ENCODE results near the gene MYL11.

MYL11 gene

DNA sequence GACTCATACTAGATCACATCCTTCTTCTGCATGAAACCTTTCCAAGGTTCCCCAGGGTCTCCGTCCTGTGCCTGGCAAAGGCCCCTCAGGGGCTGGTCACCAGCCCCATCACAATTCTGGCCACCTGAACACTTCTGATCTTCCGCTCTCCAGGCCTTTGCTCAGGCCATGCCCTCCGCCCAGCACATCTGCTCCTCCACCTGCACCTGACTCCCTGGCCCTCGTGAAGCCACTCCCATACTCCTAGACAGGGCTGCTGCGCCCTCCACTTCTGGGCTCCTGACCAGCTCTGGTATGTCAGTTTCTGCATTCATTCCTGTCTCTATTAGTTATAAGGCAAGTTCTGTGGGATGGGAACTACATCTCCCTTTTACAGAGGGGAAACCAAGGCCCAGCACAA is 1.9 kb upstream of the MYL11 start:
- no peak for DNase-seq (ENCODE audit: low spot score)
- TF ChIP-seq CTCF (IDR thresholded peaks at IDR 0.05; ENCODE audit: borderline replicate concordance, control extremely low read depth, extremely low read depth, insufficient read depth, missing control alignments), result no peak
- in situ Hi-C loops (cut with MboI; ENCODE audit: low sequenced_read_pairs, unreplicated experiment), result no loop called here

DNA sequence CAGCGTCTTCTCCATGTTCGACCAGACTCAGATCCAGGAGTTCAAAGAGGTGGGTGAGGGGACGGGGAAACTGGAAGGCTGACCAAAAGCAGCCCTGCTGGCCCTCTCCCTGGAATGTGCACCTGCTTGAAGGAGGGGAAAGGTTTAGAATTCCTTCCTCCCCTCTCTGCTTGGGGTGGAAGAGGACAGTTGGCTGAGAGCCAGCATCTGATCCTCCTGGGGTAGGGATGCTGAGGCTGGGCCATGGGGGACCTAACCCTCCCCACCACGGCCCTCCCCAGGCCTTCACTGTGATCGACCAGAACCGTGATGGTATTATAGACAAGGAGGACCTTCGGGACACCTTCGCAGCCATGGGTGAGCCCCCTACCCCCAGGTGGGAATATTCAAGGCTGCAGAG is 1.3 kb downstream of the MYL11 start:
- in situ Hi-C loops (cut with MboI; ENCODE audit: low sequenced_read_pairs, unreplicated experiment), result no loop called here

DNA sequence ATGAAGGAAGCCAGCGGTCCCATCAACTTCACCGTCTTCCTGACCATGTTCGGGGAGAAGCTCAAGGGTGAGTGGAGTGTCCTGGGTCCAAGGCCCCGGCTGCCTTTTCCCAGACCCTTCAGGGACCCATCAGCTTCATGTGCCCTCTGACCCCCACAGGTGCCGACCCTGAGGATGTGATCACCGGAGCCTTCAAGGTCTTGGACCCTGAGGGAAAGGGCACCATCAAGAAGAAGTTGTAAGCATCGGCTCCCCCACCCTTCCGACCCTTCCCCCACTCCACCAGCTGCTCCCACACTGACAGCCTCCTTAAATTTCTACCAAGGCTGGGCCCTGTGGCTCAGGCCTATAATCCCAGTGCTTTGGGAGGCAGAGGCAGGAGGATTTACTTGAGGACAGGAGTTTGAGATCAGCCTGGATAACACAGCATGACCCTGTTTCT is 1.9 kb downstream of the MYL11 start:
- in situ Hi-C loops (cut with MboI; ENCODE audit: low sequenced_read_pairs, unreplicated experiment), result no loop called here
- no peak for DNase-seq (ENCODE audit: low spot score)
- no peak for TF ChIP-seq CTCF (IDR thresholded peaks at IDR 0.05; ENCODE audit: borderline replicate concordance, control extremely low read depth, extremely low read depth, insufficient read depth, missing control alignments)

More for the DNA sequence above, 1.3 kb downstream of the MYL11 start:
- DNase-seq (ENCODE audit: low spot score), result no peak
- no peak for TF ChIP-seq CTCF (IDR thresholded peaks at IDR 0.05; ENCODE audit: borderline replicate concordance, control extremely low read depth, extremely low read depth, insufficient read depth, missing control alignments)

DNA sequence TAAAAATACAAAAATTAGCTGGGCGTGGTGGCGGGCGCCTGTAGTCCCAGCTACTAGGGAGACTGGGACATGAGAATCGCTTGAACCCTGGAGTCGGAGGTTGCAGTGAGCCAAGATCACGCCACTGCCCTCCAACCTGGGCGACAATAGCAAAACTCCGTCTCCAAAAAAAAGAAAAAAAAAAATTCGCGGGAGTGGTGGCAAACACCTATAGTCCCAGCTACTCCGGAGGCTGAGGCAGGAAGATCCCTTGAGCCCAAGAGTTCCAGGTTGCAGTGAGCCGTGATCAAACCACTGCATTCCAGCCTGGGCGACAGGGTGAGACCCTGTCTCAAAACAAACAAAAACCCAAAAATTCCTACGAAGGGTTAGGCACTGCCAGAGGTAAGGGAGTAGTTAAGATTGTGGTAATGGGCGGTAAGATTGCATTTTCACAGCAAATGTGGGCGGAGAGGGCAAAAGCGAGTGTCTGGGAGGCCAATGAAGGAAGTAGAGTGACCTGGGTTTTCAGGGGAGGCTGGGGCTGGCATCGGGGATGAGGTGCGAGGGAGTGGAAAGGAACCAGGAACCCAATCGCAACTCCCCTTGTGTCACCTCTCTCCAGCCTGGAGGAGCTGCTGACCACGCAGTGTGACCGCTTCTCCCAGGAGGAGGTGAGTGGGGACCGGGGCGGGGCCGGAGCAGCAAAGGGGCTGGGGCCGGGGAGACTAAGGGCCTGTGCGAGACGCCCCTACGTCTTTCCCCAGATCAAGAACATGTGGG is 2.6 kb downstream of the MYL11 start:
- in situ Hi-C loops (cut with MboI; ENCODE audit: low sequenced_read_pairs, unreplicated experiment), result no loop called here
- TF ChIP-seq CTCF (IDR thresholded peaks at IDR 0.05; ENCODE audit: borderline replicate concordance, control extremely low read depth, extremely low read depth, insufficient read depth, missing control alignments), result no peak
- DNase-seq (ENCODE audit: low spot score), result no peak

DNA sequence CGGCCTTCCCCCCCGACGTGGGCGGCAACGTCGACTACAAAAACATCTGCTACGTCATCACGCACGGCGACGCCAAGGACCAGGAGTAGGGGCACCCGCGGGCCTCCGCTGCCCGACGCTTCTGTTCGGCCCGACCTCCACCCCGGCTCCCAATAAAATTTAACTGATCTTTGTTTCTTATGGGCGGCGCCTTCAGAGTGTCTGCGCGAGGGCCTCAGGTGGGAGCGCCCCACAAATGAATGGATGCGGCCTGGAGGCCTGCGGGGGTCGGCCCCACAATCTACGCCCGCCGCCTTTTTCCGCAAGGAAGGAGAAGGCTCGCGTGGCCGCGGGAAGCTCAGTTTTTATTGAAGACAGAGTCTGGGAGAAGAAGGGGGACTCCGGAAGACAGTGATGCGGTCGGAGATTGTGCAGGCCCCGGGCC is 3.2 kb downstream of the MYL11 start:
- in situ Hi-C loops (cut with MboI; ENCODE audit: low sequenced_read_pairs, unreplicated experiment), result no loop called here
- TF ChIP-seq CTCF (IDR thresholded peaks at IDR 0.05; ENCODE audit: borderline replicate concordance, control extremely low read depth, extremely low read depth, insufficient read depth, missing control alignments), result no peak
- DNase-seq (ENCODE audit: low spot score), result peak; percentile 82

DNA sequence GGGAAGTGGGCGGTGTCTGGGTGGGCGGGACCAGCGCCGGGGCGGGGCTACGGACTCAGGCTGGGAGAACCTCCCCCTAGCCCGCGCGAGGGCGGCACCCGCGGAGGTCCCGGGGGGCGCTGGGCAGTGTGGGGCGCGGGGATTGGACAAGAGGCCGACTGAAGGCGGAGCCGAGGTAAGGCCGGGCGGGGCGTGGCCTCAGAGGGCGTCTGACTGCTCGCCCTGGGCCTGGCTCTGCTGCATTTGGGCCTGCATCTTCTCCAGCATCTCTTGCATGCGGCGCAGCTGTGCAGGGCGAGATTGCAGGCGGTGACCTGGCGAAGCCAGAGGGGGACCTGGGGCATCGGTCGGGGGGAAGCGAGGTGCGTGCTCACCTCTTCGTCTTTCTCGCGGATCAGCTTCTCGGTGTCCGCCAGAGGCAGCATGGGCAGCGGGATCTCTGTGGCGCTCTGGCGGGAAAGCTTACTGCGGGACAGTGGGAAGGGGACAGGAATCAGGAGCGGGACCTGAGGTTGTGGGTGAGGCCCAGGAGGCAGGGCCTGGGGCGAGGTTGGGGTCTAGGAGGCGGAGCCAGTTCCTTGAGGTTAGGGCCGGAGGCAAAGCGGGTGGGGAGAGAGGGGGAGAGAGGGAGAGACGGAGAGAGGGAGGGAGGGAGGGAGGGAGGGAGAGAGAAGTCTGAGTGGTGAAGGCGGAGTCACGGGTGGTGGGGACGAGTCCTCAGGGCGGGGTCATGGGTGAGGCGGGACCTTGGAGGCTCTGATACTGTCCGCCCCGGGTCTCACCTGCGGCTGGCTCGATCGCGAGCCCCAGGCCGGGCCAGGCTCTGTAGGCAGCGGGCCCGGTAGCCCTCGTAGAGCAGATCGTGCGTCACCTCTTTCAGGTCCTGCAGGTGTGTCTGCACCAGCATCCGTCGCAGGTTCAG is 3.9 kb downstream of the MYL11 start:
- peak; percentile 99 for DNase-seq (ENCODE audit: low spot score)
- in situ Hi-C loops (cut with MboI; ENCODE audit: low sequenced_read_pairs, unreplicated experiment), result no loop called here
- TF ChIP-seq CTCF (IDR thresholded peaks at IDR 0.05; ENCODE audit: borderline replicate concordance, control extremely low read depth, extremely low read depth, insufficient read depth, missing control alignments), result no peak

Data from GM13976 (cell line).